Muscle of back (tissue), 11 donors: Measurements from ENCODE around the gene USH2A. TPM values are rescaled to one million over a fixed set of nuclear protein-coding genes. Genes with fewer than 3 reads are reported as not detected.

Experiments
- DNase-seq, 3 donors: peaks; one replicate each; pipeline versions ENCODE4 v3.0.0 to v3.0.0-alpha.2; 2013
- polyA plus RNA-seq, 10 donors: library from polyadenylated mRNA; unstranded; fragments of 120-200 nt; gene quantifications; one replicate each; pipeline ENCODE4 v1.2.1, GENCODE V29; 2013; ENCODE audit not compliant: insufficient read length in 10 of 10

The USH2A gene
- polyA plus RNA-seq, 10 donors: 0.04 to 0.13 (median 0.07) TPM

DNA sequence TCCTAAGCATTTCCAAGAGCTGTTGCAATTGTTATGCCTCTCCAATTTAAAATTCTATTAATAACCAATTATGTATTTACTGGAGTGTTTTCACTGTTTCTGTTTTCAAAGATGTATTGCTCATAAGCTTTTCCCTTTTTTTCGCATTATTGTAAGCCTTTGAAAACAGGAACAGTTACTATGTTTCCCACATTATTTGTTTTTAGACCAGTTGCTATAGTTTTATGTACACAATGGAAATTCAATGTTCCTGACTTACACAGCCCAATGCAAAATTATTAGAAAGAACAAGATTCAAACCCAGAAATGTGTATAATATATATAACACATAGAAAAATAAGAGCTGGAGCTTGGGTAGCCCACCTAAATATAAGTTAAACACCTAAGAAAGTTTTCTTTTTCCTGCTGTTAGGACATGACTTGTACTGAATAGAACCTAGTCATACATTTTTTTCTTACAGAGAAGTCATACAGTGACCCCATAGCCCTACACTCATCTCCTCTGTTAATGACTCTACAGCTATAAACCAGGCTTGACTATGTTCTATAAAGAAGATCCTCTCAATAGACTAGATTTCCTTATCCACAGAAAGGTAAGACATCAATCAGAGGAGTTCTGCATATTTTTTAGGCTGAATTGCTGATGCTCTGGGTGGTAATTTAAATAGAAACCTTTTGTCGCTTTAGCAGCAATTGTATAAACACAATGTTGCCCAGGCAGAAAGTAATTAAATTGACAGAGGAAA is 299.6 kb downstream of the USH2A start:
- DNase-seq: peak in 1 of 3 donors; percentile 11

- no peak for DNase-seq
Observed at GRCh38 chr1:216119600-216119999, 303.6 kb downstream of the USH2A start.

- no peak for DNase-seq
Observed at GRCh38 chr1:216114180-216114579, 309.1 kb downstream of the USH2A start.

GRCh38 chr1:216113181-216113580 is 310.1 kb downstream of the USH2A start:
- DNase-seq: peak in 1 of 3 donors; percentile 4

- DNase-seq: no peak
Observed at GRCh38 chr1:216111842-216112241, 311.4 kb downstream of the USH2A start.

DNA sequence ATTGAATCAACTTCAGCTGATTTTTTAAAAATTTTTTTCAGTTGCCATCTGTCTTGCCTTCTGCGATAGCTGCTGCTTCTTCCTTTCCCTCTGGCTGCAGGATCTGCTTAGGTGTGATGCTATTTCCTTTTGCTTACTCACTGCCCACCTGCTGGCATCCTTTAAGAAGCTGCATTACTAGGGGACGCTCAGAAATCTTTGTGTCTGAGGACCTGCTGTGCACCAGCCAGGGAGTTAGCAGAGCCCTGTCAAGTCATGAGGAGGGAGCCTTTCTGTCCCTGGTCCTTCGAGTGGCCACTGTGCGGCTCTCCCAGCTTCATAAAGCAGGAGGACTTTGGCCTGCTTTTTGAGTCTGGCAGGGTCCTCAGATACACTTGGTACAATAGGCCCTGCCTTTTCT is 327.8 kb downstream of the USH2A start:
- no peak for DNase-seq

- no peak for DNase-seq
Observed at GRCh38 chr1:216090556-216090955, 332.7 kb downstream of the USH2A start.

GRCh38 chr1:216086678-216087077 is 336.6 kb downstream of the USH2A start:
- DNase-seq: no peak

DNA sequence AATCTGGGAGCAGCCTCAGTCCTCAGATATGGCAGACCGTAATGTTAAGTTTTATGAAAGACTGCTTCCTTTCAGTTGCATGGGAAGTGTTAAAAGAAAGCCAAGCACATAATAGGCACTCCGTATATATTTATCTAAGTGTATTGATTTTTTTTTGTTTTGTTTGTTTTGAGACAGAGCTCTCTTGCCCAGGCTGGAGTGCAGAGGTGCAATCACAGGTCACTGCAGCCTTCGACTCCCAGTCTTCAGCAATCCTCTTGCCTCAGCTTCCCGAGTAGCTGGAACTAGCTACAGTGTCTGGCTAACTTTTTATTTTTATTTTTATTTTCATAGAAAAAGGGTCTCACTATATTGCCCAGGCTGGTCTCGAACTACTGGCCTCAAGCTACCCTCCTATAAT is 341.8 kb downstream of the USH2A start:
- DNase-seq: no peak

- no peak for DNase-seq
Observed at GRCh38 chr1:216076751-216077150, 346.5 kb downstream of the USH2A start.

DNA sequence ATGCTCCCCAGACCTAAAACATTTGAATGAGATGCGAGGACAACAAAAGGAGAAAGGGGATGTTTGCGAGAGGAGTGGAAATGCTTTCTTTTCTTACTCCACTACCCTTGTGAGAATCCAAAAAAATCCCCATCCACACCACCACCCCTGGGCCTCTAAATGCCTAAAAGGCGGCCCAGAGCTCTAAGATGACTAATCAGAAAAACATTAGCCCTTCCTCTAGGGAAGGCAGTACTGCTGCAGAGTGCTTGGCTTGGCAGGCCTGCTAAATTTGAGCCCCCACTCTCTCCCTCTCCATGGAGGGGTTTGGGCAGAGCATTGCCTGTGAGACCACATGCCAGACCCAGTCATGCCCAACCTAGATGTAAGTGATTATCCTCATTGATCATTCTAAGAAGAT is 347.9 kb downstream of the USH2A start:
- peak in 1 of 3 donors; percentile 10 for DNase-seq

DNA sequence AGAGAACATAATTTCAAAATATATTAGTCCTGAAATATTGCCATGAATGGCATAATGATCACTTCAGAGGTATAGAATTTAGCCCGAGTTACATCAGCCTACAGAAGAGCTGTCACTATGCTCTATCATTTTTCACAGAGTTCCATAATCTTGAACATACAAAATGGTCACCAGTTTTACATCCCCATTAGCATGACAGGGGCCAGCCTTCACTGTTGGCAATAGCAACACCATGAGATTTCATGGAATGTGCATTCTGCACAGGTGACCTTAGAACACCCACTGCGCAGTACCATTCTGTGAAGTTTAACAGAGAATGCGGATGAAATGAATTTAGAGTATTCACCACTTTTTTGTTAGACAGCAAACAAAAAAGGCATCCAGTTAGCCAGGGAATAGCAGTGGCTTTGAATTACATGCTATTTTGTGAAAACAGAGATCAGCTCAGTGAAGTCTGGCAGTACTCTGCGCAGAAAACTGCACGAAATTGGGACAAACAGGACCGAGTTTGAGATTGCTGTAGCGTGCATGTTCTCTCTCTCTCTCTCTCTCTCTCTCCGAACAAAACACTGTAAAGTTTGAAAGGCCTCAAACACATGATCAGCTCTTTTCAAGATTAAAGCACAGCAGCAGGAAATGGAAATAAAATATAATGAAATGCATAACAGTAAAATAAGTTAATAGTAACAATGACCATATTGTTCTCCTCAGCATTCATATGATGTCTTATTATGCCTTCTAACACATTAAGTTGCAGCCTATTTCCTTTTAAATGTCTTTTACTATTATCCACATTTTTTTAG is 349.3 kb downstream of the USH2A start:
- DNase-seq: no peak

GRCh38 chr1:216071262-216071661 is 352.0 kb downstream of the USH2A start:
- no peak for DNase-seq

- DNase-seq: no peak
Observed at GRCh38 chr1:216064643-216065042, 358.6 kb downstream of the USH2A start.

DNA sequence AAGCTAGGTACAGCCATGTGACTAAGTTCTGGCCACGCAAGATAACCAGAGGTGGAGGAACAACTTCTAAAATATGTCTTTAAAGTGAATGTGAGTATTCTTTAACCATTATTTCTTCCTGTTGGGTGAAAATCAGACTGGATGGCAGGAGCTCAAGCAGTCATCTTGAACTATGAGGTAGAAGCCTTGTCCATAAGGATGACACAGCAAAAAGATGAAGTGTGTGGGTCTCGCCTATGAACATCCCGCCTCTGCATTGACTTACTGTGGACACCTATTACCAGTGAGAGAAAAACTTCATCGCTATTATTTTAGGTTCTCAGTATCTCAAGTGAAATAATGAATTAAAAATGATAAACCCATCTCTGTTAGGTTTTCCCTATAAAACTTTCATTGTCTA is 365.3 kb downstream of the USH2A start:
- DNase-seq: no peak

DNA sequence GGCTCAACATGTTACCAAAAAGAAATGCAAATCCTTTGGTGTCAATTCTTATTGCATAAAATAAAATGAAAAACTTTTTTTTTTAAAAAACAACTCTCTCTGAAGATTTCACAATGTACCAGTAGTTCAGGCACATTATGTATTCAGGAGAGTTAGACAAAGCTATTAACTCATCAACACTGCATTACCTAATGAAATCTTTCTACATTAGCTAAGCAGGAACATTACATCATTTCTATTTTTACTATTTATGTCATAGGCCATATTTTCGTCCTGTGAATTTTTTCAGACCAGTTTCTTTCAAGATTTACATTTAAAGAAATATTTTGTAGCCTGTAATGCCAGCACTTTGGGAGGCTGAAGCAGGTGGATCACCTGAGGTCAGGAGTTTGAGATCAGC is 366.2 kb downstream of the USH2A start:
- DNase-seq: no peak

DNA sequence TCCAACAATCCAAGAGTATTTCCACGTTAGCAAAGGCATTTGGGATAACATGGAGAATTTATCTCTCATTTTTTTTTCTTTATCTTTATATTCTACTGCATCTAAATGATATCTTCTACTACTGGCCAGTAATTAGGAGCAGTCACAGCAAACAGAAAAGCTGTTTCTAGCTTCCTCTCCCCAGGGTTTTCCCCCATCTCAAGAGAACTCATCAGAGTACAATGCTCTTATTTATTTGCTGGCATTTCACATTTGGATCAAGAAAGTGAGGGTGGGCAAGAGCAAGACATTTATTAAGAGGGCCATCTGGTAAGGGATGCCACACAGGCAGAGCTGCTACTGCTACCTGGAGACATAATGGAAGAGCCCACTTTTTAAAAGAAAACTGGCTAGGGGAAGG is 368.2 kb downstream of the USH2A start:
- no peak for DNase-seq

GRCh38 chr1:216054600-216054999 is 368.6 kb downstream of the USH2A start:
- DNase-seq: no peak

DNA sequence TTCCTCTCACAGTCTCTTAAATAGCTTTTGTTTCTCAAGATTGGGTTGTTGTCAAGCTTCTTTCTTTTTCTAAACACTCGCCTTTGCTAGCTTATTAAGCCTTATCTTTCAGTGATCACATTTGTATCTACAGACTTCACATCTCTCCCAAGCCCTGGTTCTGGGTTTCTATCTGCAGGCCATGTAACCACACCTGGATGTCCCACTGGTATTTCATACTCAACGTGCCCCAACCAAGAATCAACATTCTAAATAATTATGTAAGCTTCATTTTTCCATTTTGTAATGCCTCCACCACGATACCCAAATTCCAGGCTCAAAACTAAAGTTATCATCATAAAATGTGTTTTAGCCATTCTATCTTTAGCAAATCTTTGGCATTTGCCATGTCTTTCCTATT is 372.2 kb downstream of the USH2A start:
- no peak for DNase-seq

DNA sequence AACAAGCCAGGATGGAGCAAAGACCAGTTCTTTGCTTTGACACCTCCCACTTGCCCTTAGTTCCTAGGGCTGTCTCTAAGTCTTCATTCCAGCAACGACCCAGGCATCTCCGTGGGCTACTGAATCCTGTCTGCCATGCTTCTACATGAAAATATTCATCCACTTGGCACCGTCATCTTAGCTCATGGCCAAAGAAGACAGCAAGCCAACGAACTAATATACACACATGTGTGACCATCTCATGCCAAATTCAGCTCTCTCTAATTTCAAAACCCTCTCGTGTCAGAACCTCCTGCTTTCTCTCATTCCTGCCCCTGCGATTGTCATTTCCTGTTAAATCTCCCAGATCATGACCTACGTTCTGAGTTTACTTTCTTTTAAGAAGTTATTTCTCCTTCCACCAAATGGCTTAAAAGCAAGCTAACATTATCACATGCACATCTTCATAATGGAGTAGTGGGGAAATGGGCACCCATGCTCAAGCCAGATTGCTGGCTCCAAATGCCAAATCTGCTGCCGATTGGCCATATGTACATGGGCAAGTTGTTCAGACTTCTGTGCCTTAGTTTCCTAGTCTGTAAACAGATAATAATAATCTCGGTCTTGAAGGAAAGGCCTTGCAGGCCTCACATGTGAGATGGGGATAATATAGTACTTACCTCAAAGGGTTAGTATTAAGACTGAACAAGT is 373.4 kb downstream of the USH2A start:
- peak; percentile 6 to 29 (median 15) for DNase-seq

DNA sequence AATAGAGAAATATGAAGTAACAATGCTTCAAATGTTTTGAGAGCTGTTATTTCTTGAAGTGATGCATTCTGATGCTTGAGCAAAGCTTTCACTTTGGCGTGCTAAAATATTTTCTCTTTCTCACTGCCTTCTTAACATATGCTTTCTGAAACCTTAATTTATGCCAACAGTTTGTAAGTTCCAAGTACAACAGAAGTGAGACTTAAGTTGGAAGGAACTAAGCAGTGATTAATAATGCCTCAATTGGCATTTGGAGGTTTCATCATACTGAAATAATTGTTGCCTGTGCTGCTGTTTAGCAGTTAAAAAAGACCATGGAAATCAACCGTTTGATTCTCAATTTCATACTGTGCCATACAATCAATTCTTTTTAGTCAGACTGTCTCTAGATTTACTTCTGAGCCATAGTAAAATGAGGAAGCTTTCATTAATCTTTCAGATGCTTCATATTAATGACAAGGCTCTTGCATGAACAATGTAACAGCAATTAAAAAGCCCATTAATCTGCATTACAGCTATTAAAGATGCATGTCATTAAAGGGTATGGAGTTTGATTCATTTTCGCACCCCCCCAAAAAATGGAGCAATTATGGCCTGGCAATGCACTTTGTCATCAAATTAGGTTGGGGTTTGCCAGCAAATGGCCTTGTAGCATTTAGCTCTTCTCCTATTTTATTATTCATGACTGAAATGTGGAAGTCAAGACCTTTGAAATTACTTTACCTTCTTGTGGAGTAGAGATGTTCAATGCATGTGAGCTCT is 375.3 kb downstream of the USH2A start:
- DNase-seq: no peak

DNA sequence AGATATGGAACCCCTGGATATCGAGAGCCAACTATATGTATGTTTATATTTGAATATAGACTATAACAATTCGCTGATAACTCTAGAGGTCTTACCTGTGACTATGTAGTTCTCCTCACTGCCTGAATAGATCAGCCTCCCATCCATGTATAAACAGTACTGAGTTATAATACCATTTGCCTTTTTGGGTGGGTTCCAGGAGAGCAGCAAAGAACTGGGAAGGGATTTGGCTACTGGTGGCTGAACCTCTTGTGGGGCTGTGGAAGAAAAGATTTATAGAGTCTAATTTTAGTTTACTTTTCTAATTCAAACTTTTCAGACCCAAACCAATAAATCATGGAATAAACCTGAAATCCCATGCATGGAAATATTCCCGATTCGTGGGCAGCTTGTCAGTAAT is 376.9 kb downstream of the USH2A start:
- DNase-seq: no peak
